Spleen (tissue), 7 donors: ENCODE results near the gene CCDC122.

Experiments
- CTCF ChIP-seq, 11 experiments: fragments of 200-600 bp in 7 of 11; fragments of 450-650 bp in 4 of 11; sonication (generic) in 4 of 11; IDR thresholded peaks in 8 of 11; conservative IDR thresholded peaks in 3 of 11; 1 replicate in 7 of 11; 2 replicates in 4 of 11; pipeline versions ENCODE4 v1.4.0 to v1.8.0; 2016 to 2021; ENCODE audit warnings: antibody characterized with exemption in 11 of 11, inconsistent platforms in 4 of 11, mild to moderate bottlenecking in 1 of 11
- POLR2A ChIP-seq, 3 donors: fragments of 450-650 bp; IDR thresholded peaks; one replicate each; pipeline ENCODE4 v1.5.1; 2017; ENCODE audit warnings: antibody characterized with exemption in 3 of 3, mild to moderate bottlenecking in 1 of 3
- POLR2AphosphoS5 ChIP-seq, 3 donors: sonication (generic); formaldehyde crosslinking; IDR thresholded peaks; one replicate each; pipeline ENCODE4 v1.5.1; 2017; ENCODE audit warnings: antibody characterized with exemption in 3 of 3
- donor health status: DM: no; HTN: no; CAD: no; lungs with moderate emphysema.
- donor health status: DM: no; HTN: no; CAD: no.
- donor health status: DM: no; HTN: no; CAD: no.

GRCh38 chr13:43872181-43872580, 7.4 kb downstream of the CCDC122 start:
- no peak for TF ChIP-seq CTCF (IDR thresholded peaks at IDR 0.05 in 8 of 11, conservative IDR thresholded peaks at IDR 0.05 in 3 of 11)
- no peak for TF ChIP-seq POLR2A (IDR thresholded peaks at IDR 0.05)
- TF ChIP-seq POLR2AphosphoS5 (IDR thresholded peaks at IDR 0.05) = no peak
